Neural progenitor cell (in vitro differentiated cells): ENCODE data around the gene AANAT.

Experiments
- CTCF ChIP-seq: fragments of 200-600 bp; sonication (generic); IDR thresholded peaks from 2 replicates; pipeline ENCODE4 v1.5.1; 2017; ENCODE audit warnings: antibody characterized with exemption, mild to moderate bottlenecking
- EZH2 ChIP-seq: fragments of 200-600 bp; sonication (generic); IDR thresholded peaks from 2 replicates; pipeline ENCODE4 v1.6.1; 2017; ENCODE audit warnings: antibody characterized with exemption, mild to moderate bottlenecking, moderate library complexity

GRCh38 chr17:76501018-76501826 lies 33.8 kb downstream of the AANAT start, which contains the start of gene RHBDF2:
- TF ChIP-seq CTCF = no peak
- TF ChIP-seq EZH2 = no peak
